ENCODE results near the gene FZD7.

GRCh38 chr2:201999279-201999678 lies 34.4 kb upstream of the FZD7 start:
- TF ChIP-seq CTCF (IDR thresholded peaks at IDR 0.05) (no peak), POLR2A (IDR thresholded peaks at IDR 0.05) (no peak)
